ENCODE data around the gene SGF29.

- TF ChIP-seq CTCF (IDR thresholded peaks at IDR 0.05; ENCODE audit: low read depth, low read length) (peak; percentile 57), POLR2A (IDR thresholded peaks at IDR 0.05; ENCODE audit: extremely low read depth, insufficient read length) (no peak)
- TF ChIP-seq, protein P1, sequence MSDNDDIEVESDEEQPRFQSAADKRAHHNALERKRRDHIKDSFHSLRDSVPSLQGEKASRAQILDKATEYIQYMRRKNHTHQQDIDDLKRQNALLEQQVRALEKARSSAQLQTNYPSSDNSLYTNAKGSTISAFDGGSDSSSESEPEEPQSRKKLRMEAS (IDR thresholded peaks at IDR 0.05; ENCODE audit: low read depth, low read length) = no peak; the same call in 1 of the 2 replicates
These were observed 4.3 kb upstream of the SGF29 start for GRCh38 chr16:28549301-28549899.

All from NB4 (cell line).